Calu3 (cell line): ENCODE measurements around the gene IFITM10. TPM values are rescaled to one million over a fixed set of nuclear protein-coding genes. Genes with fewer than 3 reads are reported as not detected.

Experiments
- BruUV-seq: library from RNA; stranded (reverse); fragments of 400-500 nt; replicated peaks from 2 replicates; lab custom pipeline; 2021; lab: Mats Ljungman, UMichigan
- CTCF ChIA-PET: fragments of 300-600 bp; sonication (Branson Sonifier 250); formaldehyde crosslinking; loops from one replicate; lab custom pipeline; 2022; ENCODE audit warnings: antibody characterized with exemption; lab: Charles Lee
- DNase-seq: peaks from one replicate; pipeline ENCODE4 v3.0.0; 2022
- H3K27ac Mint-ChIP-seq: one replicate; pipeline ENCODE4 v1.8.0; 2022; ENCODE audit warnings: mixed read lengths; ENCODE audit not compliant: unreplicated experiment
- H3K27me3 Mint-ChIP-seq: one replicate; pipeline ENCODE4 v1.8.0; 2022; ENCODE audit warnings: mixed read lengths; ENCODE audit not compliant: unreplicated experiment
- H3K36me3 Mint-ChIP-seq: one replicate; pipeline ENCODE4 v1.8.0; 2022; ENCODE audit warnings: mild to moderate bottlenecking, moderate library complexity, mixed read lengths; ENCODE audit not compliant: insufficient read depth, unreplicated experiment
- H3K4me1 Mint-ChIP-seq: one replicate; pipeline ENCODE4 v1.8.0; 2022; ENCODE audit warnings: mild to moderate bottlenecking, low read depth, mixed read lengths; ENCODE audit not compliant: unreplicated experiment
- H3K4me3 Mint-ChIP-seq: one replicate; pipeline ENCODE4 v1.8.0; 2022; ENCODE audit warnings: mild to moderate bottlenecking, low read depth, moderate library complexity, mixed read lengths; ENCODE audit not compliant: unreplicated experiment
- H3K9me3 Mint-ChIP-seq: one replicate; pipeline ENCODE4 v1.8.0; 2022; ENCODE audit warnings: low read depth, mixed read lengths; ENCODE audit not compliant: unreplicated experiment
- intact Hi-C: fragments of 100-400 bp; cut with micrococcal nuclease; formaldehyde crosslinking; loops from one replicate; pipeline ENCODE4 v1.10.0; 2022; ENCODE audit not compliant: unreplicated experiment
- total RNA-seq: library from RNA; stranded (reverse); gene quantifications from 2 replicates; pipeline ENCODE4 v1.2.3, GENCODE V29; 2022
- TF ChIP-seq, protein P1 (sequence below): fragments of 200-600 bp; IDR thresholded peaks from one replicate; pipeline ENCODE4 v1.8.0; 2022; ENCODE audit warnings: antibody characterized with exemption; ENCODE audit not compliant: unreplicated experiment

The IFITM10 gene
- total RNA-seq, 1 experiment from 2014 or later: 3.3 TPM

DNA sequence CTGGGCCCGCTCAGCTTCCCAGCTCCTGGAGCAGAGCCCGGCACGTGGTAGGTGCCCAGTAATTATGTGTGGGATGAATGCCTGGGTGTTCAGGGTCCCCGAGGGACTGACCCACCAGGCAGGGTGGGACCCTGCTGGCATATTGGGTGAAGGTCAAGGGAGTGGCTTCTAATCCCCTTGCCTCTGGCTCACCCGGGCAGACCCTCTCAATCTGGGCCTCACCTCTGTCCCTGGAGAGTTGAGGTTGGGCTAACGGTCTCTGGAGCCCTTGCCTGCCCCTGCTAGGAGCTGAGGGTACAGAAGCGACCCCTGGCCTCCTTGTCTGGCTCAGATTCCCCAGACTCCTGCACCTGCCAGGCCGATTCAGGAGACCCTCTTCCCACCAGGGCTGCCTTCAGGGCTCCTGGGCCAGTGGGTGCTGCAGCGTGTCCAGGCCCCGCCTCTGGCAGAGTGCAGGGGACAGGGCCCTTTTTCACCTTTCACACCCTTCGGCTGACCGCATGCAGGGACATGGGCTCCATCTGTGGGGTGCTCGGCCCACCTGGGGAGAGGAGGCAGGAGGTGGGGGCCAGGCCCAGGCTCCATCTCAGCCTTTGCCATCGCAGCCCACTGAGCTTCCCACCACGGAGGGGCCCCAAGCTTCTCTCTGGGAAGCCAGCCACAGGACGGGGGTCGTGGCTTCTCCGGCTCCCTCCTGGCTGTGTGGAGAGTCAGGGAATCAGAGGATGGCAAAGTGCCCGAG is 17.2 kb upstream of the IFITM10 start:
- no peaks in the 10 kb centered on the region for H3K27me3 Mint-ChIP-seq
- no TSS peak for BruUV-seq
- no peak for DNase-seq
- H3K36me3 Mint-ChIP-seq: peaks cover 42% of the 10 kb centered on the region
- H3K9me3 Mint-ChIP-seq: no peaks in the 10 kb centered on the region
- no peak overlapping the region for H3K4me3 Mint-ChIP-seq
- CTCF ChIA-PET: no interaction called here
- TF ChIP-seq, protein P1, sequence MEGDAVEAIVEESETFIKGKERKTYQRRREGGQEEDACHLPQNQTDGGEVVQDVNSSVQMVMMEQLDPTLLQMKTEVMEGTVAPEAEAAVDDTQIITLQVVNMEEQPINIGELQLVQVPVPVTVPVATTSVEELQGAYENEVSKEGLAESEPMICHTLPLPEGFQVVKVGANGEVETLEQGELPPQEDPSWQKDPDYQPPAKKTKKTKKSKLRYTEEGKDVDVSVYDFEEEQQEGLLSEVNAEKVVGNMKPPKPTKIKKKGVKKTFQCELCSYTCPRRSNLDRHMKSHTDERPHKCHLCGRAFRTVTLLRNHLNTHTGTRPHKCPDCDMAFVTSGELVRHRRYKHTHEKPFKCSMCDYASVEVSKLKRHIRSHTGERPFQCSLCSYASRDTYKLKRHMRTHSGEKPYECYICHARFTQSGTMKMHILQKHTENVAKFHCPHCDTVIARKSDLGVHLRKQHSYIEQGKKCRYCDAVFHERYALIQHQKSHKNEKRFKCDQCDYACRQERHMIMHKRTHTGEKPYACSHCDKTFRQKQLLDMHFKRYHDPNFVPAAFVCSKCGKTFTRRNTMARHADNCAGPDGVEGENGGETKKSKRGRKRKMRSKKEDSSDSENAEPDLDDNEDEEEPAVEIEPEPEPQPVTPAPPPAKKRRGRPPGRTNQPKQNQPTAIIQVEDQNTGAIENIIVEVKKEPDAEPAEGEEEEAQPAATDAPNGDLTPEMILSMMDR: no peak
- no peak overlapping the region for H3K27ac Mint-ChIP-seq
- peaks cover 38% of the 10 kb centered on the region for H3K4me1 Mint-ChIP-seq
- intact Hi-C loops: no loop called here

DNA sequence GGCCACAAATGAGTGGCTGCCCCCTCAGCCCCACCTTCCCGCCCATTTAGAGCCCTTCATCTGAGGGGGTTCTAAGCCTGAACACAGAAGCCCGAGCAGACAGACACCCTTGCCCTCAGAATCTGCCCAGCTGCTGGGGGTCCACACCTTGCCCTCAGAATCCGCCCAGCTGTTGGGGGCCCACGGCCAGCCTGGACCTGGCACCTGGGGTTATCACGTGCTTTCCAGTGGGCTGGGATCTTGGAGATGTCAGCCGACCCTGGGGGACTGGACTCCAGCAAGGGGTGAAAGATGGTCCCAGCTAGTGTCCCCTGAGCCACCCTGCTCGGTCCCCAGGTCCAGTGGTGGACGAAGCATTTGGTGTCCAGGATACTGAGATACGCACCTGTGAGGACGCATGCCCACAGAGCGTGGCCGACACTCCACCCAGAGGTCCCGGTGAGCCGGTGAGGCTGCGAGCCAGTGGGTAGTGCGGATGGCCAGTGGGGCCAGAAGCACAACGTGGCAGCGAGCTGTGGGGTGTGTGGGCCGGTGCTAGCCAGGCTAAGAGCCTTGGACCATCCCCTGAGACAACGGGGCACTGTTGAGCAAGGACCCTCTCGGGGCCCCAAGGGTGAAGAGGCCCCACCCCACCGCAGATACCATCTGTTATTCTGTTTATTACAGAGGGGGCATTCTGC is 16.5 kb upstream of the IFITM10 start:
- Mint-ChIP-seq H3K27ac (no peak overlapping the region), H3K4me3 (no peak overlapping the region), H3K4me1 (peaks cover 37% of the 10 kb centered on the region), H3K27me3 (no peaks in the 10 kb centered on the region), H3K9me3 (no peaks in the 10 kb centered on the region), H3K36me3 (peaks cover 42% of the 10 kb centered on the region)
- TF ChIP-seq, protein P1: no peak
- DNase-seq: no peak
- CTCF ChIA-PET: no interaction called here
- intact Hi-C loops: no loop called here
- BruUV-seq: no TSS peak

DNA sequence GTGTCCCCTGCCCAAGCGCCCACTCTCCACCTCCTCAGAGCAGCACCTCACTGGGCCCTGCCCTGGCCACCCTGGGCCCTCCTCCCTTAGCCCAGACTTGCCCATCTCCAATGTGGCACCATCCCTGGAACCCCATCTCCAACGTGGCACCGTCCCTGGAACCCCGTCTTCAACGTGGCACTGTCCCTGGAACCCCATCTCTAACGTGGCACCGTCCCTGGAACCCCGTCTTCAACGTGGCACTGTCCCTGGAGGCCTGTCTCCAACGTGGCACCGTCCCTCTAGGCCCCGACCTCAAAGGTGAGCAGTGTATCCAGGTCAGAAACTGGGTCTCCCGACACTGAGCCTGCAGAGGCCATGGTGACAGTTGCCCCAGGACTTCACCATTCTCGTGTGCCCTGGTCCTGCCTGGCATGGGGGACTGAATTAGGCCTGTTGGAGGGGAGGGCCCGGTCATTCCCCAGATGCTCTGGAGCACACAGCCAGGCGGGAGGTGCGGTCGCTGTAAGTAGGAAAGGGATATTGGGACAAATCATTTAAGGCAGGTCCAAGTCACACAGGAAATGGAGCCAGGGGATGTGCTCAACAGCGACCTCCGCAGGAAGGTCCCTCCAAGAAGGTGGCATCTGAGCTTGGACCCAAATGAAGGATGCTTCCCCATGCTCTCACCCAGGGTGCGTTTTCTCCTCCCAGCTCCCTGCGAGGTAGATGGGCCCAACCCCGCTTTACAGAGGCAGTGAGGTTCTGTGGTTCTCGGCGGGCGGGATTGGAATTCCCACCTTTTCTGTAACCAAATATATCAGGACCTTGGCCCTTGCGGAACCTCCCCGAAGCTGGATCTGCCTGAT is 15.7 kb upstream of the IFITM10 start:
- Mint-ChIP-seq H3K4me3 (no peak overlapping the region), H3K9me3 (no peaks in the 10 kb centered on the region), H3K27me3 (no peaks in the 10 kb centered on the region), H3K27ac (no peak overlapping the region), H3K36me3 (peaks cover 43% of the 10 kb centered on the region), H3K4me1 (peaks cover 38% of the 10 kb centered on the region)
- intact Hi-C loops: no loop called here
- TF ChIP-seq, protein P1: no peak
- no TSS peak for BruUV-seq
- no peak for DNase-seq
- CTCF ChIA-PET: no interaction called here

DNA sequence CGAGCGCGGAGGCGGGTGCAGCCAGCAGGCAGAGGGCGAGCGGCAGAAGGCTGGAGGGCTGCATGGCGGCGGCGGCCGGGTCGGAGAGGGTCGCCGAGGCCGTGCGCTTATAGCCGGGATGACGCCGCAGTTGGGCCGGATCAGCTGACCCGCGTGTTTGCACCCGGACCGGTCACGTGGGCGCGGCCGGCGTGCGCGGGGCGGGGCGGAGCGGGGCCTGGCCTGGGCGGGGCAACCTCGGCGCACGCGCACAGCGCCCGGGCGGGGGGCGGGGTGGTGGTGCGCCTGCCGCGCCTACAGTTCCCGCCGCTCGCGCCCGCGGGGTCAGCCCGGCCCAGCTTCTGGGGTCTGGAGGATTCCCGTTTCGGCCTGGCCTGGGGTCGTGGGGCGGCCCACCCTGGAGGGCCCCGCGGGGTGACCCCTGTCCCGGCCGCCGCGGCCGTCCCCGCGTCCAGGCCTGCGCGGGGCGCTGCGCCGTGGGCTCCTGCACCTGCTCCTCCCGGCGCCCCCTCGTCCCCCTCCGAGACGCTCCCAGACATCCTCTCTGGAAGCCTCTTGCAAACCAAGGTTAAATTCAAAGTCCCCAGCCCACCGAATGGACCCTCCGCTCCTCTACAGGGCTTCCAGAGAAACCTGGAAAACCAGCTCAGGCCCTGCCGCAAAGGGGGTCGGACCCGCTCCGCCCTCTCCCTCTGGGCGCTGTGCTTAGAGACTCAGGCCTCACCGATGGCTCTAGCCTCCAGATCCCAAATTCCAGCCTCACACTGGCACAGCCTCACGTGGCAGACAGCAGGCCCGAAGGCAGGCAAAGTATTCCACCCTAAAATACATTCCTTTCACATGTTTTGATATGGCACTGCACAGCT is 13.6 kb upstream of the IFITM10 start, which contains the start of gene CTSD:
Gene CTSD (minus strand): TSS at position 132 of the 866 bp plus-strand sequence. CDS start 68 bp downstream, at position 64.
- intact Hi-C loops: loop anchor here (5.0 kb wide), 1 partner anchor 68 kb away; the partner anchor contains the start of gene SYT8

More for the DNA sequence above, 13.6 kb upstream of the IFITM10 start, which contains the start of gene CTSD:
- Mint-ChIP-seq H3K9me3 (no peaks in the 10 kb centered on the region), H3K4me1 (peaks cover 25% of the 10 kb centered on the region), H3K4me3 (peak within 1 kb of the TSS; percentile 74), H3K27ac (peak within 1 kb of the TSS; percentile 88), H3K27me3 (no peaks in the 10 kb centered on the region), H3K36me3 (peaks cover 47% of the 10 kb centered on the region)
- CTCF ChIA-PET: interaction anchor here (0.6 to 1.7 kb wide), 5 partner anchors 14 to 131 kb away, joined by 3 to 8 read pairs (median 5); partner anchors contain the start of gene SYT8
- peak; percentile 91 for DNase-seq
- BruUV-seq: TSS peak; percentile 65
- TF ChIP-seq, protein P1: no peak
